GM19035 (cell line): ENCODE results near the gene MAPK7.

ENCODE experiments used
- ATAC-seq: cut with Tn5 transposase; IDR thresholded peaks from one replicate; pipeline ENCODE4 v1.9.1; 2021; ENCODE audit not compliant: unreplicated experiment

MAPK7 gene

DNA sequence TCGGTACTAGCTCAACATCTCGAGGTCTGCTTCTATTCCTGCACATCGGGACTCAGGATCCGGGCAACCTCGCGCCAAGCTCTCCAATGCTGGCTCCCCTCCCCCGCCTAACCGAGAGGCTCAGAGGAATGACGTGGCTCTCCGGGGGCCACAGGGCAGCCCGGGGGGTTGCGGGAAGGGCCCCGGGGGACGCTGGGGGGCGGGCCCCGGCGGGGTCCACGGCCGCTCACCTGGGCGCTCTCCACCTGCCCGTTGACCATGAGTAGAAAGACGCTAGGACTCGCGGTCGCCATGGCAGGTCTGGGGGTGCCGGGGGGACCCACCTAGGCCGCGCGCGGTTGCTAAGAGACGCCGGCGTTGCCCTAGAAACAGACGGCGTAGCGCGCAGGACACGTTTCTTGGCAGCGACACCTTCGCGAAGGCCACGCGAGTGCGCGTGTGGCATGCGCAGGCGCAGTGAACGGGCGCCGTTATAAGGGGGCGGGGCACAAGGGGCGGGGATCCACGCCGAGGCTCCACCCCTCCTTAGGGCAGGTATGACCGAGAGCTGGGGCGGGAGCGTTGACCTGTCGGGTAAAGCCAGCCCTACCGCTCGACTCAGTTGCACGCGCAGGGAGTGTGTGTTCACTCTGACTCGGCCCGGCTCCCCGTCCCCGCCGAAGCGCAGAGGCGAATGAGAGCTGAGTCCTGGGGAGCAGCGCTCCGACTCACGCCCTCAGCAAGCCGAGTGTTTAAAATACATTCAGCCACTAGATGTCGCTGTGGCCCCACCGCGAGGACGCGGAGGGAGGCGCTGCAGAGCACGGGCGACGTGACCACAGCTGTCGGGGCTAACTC, 15.8 kb upstream of the MAPK7 start, which contains the start of gene B9D1:
Gene B9D1 (minus strand): TSS at position 447 of the 837 bp plus-strand sequence. CDS start 154 bp downstream, at position 293.
- peak; percentile 83 for ATAC-seq

DNA sequence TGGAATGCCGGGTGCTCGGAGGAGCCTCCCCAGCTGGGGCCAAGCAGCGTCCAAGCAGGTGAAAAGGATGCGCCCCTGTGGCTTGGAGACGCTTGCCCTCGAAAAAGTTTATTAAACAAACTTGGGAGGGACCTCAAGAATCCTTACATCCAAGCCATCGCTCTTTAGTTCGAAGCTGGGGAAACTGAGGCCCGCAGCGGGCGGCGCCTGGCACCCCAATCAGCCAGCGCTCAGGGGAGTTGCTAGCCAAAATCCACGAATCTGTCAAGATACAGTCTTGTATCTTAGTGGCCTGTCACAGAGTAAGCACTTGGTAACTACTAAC, 15.2 kb upstream of the MAPK7 start:
- no peak for ATAC-seq

DNA sequence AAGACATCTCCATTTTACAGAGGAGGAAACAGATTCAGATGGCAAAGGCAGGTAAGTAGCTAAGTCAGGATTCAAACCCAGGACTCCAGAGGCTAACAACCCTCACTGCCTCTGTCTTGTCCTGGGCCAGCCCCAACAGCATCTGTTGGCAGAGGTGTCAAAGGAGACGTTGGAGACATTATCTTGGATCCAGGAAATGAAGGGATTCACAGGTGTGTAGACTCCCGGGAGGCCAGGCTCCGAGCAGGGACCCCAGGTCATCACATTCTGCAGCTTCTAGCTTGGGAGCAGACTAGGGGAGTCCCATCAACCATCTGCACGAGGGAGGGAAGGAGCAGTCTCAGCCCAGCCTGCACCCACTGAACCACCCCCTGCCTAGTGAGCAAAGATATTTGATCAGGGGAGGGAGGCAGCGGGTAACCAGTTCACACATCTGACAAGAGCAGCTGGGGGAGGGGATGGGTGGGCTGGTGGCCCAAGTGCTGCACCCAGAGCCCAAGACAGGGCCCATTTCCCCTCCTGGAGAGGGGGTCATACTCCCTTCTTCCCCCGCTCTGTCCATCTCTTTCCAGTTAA, 14.8 kb upstream of the MAPK7 start:
- ATAC-seq: no peak

DNA sequence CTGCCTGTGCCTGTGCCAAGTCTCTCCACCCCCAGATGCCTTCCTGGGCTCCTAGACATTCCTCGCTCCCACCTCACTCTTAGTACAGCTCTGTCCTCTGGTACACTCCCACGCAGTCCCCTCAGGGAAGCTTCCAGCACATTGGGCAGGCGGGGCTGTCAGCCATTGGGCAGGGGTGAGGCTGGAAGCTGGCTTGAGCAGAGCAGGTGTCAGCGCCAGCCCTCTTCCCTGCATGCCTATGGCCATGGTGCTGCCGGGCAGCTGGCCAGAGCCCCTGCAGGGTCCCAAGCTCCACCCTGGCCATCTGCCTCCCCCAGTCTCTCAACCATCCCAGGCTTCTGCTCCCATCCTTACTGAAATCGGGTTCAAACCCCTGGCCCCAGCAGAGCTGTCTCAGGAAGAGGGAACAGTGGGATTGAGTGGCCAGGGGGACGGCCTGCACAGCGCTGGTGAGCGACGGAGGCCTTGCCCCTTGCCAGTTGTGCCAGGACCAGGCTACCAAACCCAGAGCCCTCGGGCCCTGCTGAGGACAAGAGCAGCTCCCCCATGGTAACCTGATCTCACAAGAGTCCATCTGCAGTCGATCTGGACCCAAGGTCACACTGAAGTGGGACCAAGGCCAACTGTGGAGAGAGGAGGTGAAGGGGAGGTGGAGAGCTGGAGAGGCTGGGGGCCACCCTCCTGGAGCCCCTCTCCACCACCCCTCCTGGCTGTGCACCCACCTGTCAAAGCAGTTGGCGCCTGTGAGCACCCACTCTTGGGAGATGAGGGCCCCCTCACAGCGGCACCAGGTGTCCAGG, 13.4 kb upstream of the MAPK7 start:
- no peak for ATAC-seq

DNA sequence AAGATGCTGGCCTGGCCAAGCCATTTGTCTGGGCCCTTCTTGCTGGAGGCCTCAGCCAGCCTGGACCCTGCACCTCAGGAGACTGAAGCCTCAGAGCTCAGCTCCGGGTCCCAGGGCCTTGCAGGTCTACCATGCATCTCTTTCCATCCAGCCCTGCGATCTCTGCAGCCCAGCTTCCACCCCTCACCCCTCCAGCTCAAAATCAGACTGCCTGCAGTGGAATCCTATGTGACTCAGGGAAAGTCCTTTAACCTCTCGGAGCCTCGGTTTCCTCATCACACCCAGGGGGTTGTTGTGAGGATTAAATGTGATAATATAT, 12.8 kb upstream of the MAPK7 start:
- ATAC-seq: no peak

DNA sequence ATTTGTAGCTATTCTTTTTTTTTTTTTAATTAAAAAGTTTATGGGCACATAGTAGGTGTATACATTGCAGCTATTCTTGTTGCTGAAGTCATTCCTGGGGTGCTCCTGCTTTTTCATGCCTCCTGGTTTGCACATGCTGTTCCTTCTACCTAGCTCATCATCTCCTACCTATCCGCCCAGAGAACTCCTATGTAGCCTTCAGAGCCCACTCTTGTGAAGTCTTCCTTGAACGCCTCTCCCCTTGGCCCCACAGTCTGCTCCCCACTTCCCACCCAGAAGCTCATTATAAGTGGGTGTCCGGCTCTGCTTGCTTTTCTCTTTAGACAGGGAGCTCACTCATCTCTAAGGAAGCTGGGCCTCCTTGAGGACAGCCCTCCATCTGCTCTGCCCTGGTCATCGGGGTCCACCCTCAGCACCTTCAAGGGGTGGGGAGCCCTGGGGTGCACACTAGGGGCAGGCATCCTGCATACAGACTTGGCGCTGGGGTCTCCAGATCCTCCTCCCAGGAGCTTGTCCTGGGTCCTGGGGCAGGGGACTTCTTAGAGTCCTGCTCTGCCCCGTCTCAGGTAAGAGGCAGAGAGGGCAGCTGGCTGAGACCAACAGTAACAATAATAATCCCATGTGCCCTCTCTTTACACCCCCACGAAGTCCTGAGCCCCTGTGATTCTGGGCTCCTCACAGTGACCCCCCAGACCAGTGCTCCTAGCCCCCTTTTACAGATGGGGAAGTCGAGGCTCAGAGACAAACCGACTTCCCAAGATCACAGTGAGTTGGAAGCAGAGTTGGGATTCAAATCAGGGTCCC, 12.3 kb upstream of the MAPK7 start:
- no peak for ATAC-seq

DNA sequence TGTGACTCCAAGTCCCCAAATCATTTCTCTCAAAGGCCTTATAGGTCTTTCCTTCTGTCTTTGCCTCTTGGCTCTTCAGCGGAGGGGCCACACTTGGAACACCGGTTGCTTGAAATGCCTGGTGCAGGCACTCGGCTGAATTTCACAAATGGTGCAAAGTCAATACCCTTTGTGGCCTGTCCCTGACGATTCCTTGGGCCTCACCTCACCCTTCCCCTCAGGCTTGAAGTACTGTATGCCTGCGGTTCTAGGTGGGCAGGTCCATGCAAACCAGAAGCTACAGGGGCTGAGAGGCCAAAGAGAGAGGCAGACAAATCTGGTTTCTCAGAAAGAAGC, 11.7 kb upstream of the MAPK7 start:
- ATAC-seq: no peak

DNA sequence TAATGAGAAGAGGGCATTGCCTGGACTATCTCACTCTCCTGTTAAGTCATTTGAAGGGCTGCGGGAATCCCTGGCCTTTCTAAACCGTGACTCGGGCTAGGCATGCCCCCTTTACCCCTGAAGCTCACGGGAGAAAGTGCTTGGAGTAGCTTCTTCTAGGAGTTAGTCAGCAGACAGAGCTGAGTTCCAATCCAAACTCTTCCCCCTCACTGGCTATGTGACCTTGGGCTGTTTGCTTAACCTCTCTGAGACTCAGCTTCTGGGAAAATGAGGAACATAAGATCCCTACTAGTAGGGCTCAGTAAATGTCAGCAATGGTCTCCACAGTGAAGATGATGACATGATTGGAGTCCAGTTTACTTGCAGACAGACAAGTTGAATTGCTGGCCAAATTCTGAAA, 10.1 kb upstream of the MAPK7 start:
- ATAC-seq: no peak

DNA sequence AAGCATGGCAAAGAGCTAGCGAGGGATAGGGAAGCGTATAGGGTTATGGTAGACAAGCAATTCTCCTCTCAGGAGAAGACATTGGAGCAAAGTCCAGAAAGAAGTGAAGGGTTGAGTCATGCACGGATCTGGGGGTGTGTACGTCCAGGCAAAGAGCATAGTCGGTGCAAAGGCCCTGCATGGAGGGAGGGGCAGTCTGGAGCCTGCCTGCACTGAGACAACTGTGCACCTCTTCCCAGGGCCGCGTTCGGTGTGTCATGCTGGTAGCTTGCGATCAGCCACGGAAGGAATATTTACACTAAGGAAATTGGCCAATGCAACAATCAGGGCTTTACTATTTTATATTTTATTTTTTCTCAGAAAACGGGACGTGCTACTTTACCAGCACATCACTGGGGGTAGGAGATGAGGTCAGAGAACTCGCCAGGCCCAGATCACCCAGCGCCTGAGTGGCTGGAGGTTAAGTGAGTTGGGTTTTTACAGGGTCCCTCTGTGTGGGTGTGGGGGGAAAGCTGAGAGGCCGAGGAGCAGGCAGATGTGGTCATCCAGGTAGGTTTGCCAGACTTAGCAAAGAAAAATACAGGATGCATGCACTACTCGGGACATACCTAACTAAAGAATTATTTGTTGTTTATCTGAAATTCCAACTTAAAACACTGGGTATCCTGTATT, 9.1 kb upstream of the MAPK7 start:
- no peak for ATAC-seq

DNA sequence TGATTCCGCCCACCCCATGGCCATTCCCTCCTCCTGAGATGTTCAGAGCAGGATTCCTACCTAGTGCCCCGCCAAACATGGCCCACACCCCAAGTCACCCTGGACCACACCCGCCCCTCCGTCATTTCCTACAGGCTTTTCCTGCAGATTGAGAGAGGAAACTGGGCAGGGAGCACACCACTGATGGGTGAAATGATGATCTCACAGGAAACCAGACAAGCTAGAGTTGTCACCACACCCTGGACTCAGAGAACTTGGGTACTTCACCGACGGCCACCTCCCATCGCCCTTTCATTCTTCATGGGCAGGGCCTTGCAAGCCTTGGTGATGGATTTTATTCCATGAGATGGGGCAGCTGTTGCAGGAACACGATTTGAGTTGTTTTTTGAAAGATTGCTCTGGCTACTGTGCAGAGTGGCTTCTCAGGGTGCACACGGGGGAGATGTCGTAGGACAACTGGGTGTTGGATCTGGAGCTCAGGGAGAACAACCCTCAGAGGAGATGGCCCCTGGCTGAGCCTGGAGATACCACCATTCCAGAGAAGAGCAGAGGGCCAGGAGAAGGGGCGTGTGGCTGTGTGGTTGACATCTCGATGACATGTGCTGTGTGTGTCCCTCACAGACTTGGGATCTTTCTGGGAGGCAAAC, 8.3 kb upstream of the MAPK7 start:
- no peak for ATAC-seq

DNA sequence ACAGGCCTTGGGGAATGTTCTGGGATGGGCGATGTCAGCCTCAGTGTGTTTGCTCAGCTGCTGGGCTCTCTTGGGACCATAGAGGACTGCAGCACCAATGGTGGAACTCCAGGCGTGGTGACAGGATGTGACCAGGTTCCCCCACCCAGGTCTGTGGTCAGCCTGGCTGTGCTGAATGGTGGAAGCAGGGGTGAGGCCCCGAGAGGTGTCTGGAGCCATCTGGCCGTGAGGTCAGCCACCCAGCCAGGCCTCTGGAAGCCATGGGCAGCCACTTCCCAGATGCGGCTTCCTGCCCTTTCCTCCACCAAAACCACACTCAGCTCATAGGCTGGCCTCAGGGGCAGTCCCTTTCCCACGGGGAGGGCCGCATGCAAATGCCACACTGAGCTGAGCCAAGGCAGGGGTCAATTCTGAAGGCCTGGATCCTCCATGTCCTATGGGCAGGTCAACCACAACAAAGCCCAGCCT, 7.8 kb upstream of the MAPK7 start:
- no peak for ATAC-seq

DNA sequence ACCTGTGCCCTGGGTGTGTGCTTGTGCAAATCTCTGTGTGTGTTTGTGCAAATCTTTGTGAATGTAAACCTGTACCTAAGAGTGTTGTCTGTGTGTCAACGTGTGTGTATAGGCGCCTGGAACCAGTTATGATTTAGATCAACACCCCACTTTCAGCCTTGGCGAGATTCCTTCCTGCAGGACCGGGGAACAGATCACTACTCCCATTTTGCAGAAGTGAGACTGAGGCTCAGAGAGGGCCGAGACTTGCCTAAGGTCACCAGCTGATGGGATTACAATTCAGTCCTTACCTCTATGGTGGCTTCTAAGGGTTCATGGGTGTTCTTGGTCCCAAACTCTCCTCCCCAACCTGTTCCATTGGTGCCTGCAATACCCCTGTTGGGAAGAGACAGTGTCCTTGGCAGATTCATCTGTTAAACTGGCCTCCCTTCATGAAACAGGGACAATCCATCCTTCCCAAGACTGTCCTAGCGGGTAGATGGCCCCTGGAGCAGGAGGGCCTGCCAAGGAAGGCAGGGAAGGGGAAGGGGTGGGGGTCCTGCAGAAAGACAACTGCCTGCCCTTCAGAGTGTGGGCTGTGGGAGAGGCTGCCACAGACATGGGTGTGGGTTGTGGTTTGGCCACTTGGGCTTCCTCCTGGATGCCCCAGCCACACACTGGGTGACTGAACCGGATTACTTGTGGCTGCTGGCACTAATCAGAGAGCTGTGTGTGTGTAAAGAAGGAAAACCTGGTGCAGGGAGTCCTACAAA, 6.9 kb upstream of the MAPK7 start:
- no peak for ATAC-seq

DNA sequence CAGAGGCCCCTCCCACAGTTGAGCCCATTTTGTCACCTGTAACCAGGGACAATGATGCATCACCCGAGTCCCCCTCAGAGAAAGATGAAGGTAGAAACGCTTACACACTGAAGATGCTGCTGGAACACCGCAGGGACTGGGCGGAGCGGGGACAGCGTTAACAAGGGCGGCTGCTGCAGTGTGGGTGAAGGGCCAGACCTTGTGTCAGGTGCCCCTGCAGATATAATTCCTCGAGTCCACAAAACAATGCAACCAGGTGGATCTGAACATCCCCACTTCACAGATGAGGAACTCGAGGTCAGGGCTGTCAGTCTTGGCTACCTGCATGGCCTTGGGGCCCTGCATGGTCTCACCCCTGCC, 6.3 kb upstream of the MAPK7 start:
- ATAC-seq: no peak

DNA sequence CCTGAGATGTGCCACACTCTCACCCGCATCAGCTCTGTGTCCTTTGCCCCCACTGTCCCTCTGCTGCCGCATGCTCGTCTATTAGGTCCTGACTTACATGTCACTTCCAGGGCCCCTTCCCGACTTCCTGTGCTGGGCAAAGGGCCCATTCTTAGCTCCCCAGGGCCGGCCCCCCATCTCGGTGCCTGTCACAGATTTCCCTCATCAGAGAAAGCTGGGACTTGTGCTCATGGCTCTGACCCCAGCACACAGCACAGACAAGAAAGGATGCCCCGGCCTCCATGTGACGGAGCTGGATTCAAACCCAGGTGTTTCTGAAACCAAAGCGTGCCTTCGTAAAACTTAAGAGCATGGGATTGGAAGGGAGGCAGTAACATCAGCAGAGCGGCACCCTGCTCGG, 5.9 kb upstream of the MAPK7 start:
- no peak for ATAC-seq

DNA sequence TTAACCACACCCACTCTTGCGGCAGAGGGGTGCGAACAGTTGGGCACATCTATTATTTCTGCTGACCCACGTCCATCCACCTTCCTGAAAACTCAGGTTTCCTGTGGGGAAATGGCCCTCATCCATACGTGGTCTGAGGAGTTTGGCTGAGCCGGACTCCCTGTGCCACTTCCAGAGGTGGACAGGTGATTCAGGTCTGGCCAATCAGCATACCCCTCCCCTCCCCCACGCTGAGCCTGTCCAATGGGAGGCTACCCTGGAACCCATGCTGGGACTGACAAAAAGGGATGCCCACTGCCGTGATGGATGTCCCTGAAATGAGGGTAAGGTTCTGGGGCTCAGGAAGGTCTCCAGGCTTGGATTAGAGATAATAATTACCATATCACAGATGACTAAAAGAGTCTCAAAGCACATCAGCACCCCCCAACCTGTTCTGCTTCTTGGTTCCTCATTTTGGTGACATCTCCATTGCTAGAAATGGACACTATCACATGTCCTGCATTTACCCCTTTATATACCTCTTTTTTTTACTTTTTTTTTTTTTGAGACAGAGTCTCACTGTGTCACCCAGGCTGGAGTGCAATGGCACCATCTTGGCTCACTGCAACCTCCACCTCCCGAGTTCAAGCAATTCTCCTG, 5.3 kb upstream of the MAPK7 start:
- ATAC-seq: no peak

DNA sequence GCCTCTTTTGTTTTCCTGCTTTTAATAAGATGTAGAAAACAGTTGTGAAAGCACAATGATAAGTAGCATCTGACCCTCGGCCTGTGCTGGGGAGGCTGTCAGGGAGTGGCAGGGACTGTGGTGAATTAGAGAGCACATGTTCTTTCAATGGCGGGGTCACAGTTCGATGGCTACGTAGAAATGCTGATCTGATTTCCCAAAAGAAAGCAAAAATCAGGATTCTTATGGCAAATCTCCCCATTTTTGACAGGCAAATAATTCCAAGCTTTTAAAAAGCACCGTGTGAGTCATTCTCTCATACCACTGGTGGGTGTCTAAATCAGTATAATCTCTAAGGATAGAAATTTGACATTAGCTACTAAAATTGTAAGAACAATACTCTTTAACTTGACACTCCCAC, 4.2 kb upstream of the MAPK7 start:
- ATAC-seq: no peak

DNA sequence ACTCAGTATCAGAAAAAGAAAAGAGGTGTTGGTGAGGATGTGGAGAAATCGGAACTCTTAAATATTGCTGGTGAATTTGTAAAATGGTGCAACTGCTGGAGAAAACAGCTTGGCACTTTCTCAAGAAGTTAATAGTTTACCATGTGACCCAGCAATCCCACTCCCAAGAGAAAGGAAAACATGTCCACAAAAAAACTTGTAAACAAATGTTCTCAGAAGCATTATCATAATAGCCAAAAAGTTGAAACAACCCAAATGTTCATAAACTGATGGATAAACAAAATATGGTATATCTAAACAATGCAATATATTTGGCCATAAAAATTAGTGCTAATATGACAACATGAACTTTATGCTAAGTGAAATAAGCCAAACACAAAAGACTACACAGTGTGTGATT, 2.6 kb upstream of the MAPK7 start:
- ATAC-seq: no peak

DNA sequence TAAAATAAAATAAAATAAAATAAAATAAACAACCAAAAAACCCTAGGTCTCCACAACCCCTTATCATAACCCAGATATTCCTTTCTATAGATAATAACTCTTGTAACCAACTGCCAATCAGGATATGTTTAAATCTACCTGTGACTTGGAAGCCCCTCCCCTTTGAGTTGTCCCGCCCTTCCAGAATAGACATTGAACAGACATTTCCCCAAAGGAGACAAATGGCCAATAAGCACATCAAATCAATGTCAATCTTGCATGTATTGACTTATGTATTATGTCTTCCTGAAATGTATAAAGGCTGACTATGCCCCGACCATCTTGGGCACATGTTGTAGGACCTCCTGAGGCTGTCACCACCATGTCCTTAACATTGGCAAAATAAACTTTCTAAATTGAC, 1.5 kb upstream of the MAPK7 start:
- ATAC-seq: no peak
